ENCODE measurements around the gene MED9. TPM values are rescaled to one million over a fixed set of nuclear protein-coding genes. Genes with fewer than 3 reads are reported as not detected.

The MED9 gene
- total RNA-seq, 1 donor from 2014 or later: 11.1 TPM

DNA sequence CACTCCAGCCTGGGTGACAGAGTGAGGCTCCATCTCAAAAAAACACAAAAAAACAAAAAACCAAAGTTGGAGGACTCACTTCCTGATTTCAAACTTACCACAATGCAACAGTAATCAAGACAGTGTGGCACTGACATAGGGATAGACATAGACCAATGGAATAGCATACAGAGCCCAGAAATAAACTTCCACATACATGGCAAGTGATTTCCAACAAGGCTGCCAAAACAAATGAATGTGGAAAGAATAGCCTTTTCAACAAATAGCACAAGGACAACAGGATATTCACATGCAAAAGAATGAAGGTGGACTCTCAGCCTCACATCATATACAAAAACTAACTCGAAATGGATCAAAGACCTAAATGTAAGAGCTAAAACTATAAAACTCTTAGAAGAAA is 56.2 kb downstream of the MED9 start:
- no peak for DNase-seq (ENCODE audit: extremely low read depth, low read depth, low spot score)

DNA sequence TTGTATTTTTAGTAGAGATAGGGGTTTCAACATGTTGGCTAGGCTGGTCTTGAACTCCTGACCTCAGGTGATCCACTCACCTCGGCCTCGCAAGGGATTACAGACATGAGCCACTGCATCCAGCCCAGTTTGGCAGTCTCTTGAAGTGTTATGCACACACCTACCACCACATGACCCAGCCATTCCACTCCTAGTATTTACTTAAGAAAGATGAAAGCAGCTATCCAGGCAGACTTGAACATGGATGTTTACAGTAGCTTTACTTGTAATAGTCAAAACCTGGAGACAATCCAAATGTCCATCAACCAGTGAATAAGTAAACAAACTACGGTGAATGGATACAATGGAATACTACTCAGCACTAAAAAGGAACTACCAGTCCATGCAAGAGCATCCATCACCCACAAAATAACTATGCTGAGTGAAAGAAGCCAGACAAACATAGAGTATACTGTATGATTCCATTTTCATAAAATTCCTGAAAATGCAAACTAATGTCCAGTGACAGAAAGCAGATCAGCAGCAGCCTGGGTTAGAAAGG is 57.2 kb downstream of the MED9 start:
- no peak for DNase-seq (ENCODE audit: extremely low read depth, low read depth, low spot score)

DNA sequence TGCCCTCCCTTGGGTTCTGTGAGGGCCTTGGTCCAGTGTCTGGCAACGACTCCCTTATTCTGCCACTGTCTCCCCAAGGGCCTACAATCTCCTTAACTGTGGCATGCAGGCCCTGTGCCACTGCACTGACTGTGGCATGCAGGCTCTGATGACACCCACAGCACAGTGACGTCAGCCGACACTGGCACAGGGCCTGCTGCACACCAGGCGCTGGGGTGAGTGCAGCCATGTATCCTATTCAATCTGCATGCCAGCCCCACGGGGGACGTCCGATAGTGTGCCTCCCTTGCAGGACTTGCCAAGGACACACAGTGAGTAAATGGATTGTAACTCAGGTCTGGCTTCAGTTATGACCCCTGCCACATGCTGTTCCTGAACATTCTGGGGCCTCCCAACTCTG is 59.2 kb downstream of the MED9 start:
- DNase-seq (ENCODE audit: extremely low read depth, low read depth, low spot score): no peak

DNA sequence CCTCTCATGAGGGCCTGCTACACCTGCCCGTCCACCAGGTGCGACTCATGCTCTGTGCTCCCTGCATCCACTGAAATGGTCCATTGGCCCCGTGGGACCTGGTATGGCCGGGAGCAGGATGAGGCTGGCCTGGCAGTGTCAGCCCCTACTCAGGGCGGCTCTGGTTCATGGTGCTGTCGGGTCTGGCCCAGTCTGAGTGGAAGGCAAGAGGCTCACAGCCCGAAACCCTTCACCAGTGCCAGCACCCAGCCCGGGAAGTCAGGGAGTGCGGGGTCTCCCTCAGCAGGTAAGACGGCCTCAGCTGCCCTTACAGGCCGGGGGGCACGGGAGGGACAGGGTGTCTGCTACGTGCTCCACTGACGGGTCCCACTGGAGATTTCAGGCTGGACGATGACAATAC is 59.9 kb downstream of the MED9 start:
- no peak for DNase-seq (ENCODE audit: extremely low read depth, low read depth, low spot score)

DNA sequence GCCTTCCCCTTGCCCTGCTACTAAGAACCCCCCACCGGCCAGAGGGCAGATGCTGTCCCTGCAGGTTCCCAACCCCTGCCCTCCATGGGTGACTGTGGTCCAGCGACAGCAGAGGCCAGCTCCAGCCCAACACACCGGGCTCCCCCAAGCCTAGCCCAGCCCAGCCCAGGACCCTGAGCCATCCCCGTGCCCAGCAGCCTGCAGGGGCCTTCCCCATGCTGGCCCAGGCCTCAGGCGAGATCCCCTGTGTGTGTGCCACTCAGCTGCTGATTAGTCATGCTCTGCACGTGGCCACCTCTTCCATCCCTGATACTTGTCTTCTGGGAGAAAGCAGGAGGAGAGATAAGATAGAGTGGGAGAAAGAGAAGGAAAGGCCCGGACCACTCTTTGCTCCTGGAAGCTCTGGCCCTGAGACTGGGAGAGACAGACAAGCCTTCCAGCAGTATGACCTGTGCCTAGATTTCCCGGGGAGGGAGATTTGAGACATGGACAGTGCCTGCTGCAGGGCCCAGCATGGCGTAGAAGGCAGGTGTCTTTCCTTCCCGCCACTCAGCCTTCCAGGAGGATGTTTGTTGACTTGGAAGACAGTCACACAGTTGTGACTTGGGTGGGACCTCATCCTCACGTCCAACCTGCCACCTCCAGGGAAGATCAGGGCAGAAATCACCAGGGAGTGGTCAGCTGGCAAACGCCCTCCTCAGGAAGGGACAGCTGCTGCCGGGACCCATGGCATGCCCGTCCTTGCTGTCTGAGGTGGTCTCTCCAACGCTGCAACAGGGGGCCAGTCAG is 60.7 kb downstream of the MED9 start:
- no peak for DNase-seq (ENCODE audit: extremely low read depth, low read depth, low spot score)

DNA sequence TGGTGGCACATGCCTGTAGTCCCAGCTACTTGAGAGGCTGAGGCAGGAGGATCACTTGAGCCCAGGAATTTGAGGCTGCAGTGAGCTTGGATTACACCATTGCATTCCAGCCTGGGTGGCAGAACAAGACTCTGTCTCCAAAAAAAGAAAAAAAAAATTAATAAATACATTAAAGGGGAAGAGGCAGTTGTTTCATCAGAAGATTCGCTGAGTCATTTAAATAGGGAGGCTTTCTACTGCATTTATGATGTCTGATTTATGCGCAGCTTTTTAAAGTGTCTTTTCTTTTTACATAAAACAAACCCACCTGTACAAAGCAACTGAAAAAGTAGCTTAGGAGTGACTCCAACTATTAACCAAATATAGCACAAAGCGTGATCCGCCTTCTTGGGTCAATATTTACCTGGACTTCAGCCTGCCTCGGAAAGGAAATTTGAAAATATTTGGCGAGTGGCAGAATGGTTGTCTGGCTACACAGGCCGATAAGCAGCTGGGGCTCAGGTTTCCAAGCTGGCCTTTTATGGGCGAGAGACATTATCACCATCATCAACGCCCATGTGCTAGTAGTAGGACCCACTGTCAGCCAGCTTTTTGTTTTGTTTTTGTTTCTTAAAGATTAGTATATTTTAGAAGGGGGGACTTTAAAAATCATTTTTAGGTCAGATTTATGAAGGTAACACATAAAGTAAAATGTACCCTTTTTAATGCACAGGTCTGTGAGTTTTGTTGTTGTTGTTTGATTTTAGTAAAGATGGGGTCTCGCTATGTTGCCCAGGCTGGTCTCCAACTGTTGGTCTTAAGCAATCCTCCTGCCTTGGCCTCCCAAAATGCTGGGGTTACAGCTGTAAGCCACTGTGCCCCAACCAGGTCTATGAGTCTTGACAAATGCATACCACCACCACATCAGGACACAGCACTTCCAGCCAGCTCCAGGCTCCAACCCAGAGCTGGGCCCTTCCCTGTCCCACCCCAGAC is 61.9 kb downstream of the MED9 start:
- no peak for DNase-seq (ENCODE audit: extremely low read depth, low read depth, low spot score)

DNA sequence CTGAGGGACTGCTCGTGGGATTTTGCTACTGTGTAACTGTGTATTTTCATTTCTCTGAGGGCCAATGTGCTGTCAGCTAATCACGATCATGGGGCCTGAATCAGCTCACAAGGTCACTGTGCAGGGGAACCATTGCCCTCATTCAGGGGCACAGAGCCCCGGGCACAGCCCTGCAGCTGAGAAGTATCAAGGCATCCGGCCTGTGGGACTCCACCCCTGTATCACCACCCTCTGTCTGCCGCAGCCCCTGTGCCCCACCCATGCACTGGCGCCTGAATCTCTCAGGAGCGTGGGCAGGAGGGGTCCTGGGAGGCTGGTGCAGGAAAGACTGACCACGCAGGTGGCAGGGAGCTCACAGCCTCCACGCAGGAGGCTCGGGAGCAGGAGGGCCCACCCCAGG is 62.8 kb downstream of the MED9 start:
- no peak for DNase-seq (ENCODE audit: extremely low read depth, low read depth, low spot score)

DNA sequence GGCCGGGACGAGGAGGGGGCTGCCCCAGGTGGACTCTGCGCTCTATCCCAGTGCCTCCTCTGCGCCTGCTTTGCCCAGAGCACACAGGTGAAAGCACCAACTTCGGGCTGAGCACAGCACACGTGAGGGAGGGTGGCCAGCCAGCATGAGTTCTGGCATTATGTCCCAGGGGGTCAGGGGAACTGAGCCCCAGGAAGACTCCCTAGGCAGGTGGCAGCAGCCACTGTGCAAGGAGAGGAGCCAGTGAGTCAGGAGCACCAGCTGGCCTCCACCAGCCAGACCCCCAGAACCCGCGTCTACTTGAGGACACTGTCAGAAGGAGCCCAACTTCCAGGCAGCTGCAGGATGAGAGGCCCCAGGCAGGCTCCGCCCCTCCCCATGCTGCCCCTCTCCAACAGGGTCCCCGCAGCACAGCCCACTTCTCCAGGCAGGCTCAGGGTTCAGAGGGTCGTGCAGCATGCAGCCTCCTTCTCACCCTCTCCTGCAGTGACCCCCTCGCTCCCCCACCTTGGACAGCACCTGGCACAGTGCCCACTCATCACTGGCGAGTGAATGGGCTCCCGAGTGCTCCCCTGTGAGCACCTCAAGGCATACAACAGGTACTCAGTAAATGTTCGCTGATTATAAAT is 63.6 kb downstream of the MED9 start:
- no peak for DNase-seq (ENCODE audit: extremely low read depth, low read depth, low spot score)

DNA sequence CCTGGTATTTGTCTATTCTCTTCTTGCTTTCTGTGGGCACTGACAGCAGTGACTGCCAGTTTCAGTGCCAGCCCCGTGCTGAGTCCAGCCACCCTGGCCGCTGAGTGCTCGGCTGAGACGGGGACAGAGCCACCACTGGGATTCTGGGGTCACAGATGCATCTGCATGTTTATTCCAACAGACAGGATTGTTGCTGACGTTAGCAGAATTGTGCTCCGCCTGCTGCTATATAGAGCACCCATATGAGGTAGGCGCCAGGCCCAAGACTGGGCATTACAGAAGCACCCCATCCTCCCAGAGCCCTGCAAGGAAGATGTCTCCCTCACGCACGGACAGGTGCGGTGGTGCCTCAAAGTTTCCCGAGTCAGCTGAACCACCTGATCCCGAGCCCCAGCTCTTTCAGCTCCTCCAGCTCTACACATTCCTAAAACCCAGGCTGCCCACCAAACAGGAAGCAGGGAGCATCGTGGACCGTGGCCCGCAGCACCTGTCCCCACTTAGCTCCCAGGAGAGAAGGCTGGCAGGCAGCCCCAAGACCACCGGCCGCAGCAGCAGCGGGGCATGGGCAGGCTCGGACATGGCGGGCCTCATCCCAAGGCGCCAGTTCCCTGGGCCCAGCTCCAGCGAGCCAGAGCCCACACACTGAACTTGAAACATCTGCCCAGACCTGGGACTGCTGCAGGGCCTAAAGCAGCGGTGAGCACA is 64.3 kb downstream of the MED9 start:
- DNase-seq (ENCODE audit: extremely low read depth, low read depth, low spot score): no peak

DNA sequence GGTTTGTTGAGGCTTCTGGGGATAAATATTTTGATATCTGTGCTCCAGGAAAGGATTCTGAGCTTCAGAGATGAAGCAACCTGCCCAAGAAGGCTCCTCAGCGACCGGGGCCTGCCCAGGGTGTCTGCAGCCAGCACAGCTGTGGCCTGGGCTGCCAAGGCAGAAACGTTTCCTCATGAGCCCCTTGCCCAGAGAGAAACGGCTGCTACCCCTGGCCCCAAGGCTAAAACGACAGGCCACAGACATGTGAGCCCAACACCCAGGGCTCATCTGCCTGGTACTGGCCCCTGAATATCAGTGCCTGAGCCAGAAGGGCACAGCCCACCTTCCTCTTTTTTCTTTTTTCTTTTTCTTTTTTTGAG is 64.8 kb downstream of the MED9 start:
- DNase-seq (ENCODE audit: extremely low read depth, low read depth, low spot score): no peak

Other genes starting within 250 kb of the MED9 start
- gene FLCN, start 239.8 kb upstream of the MED9 start, total RNA-seq: 40.4 and 73.7 TPM in 2 replicates
- 54.1 and 59.7 TPM in 2 replicates for gene COPS3, start 195.8 kb upstream of the MED9 start, total RNA-seq
- gene NT5M, start 173.6 kb upstream of the MED9 start, total RNA-seq: 2.7 TPM in 2 replicates
- gene RASD1, start 19.4 kb downstream of the MED9 start, total RNA-seq: 2.9 and 5.2 TPM in 2 replicates
- 27.1 and 35.7 TPM in 2 replicates for gene PEMT, start 114.7 kb downstream of the MED9 start, total RNA-seq
- gene RAI1, start 204.5 kb downstream of the MED9 start, total RNA-seq: 38.1 and 64.9 TPM in 2 replicates

Measured in glomerular endothelial cell (primary cell).